HT1080 (cell line): ENCODE data around the gene NLRC3. TPM values are rescaled to one million over a fixed set of nuclear protein-coding genes. Genes with fewer than 3 reads are reported as not detected.

ENCODE experiments used
- DNase-seq: peaks from one replicate; pipeline ENCODE4 v3.0.0-alpha.2; 2015; ENCODE audit warnings: low read depth
- total RNA-seq: library from RNA; depleted of rRNA; stranded (reverse); fragments of >200 nt; shearing (Covaris generic); gene quantifications from 2 replicates; pipeline ENCODE4 v1.2.3, GENCODE V29; 2014

Gene NLRC3
- total RNA-seq, 1 experiment from 2014 or later, result 0.11 TPM

DNA sequence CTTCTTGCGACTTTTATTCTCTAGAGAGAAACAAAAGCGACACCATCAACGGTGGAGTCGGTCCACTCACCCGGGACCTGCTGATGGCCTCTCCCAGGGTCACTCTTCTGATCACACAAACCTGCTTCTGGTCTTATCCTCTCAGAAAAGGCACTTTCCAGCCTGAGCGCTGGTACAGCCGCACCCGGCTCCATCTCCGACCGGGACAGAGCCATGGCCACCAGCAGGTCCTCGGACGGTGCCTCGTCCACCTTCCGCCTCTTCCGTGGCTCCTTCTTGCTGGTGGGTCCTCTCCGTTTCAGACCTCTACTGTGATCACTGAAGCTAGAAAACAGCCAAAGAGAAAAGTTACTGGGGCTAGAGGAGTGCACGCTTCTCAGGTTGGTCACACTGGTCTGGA lies 20.5 kb upstream of the NLRC3 start:
- no peak for DNase-seq

DNA sequence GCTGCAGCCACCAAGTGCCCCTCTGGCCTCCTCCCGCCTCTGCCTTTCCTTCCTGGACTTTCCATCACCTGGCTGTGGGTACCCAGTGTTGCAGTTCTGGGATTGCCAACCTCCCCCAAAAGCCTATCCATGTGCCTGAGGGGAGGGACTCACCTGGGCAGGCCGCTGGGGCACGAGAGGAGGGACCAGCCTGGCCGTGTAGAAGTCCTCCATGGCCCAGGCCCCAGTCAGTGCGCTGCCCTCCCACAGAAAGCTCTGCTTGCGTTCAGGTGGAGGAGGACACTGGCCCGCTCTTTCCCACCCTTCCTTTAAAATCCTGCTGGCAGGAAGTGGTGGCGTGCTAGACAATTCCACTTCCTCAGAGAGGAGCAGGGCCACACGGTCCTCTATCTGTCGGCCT lies 20.0 kb upstream of the NLRC3 start:
- DNase-seq, result no peak

DNA sequence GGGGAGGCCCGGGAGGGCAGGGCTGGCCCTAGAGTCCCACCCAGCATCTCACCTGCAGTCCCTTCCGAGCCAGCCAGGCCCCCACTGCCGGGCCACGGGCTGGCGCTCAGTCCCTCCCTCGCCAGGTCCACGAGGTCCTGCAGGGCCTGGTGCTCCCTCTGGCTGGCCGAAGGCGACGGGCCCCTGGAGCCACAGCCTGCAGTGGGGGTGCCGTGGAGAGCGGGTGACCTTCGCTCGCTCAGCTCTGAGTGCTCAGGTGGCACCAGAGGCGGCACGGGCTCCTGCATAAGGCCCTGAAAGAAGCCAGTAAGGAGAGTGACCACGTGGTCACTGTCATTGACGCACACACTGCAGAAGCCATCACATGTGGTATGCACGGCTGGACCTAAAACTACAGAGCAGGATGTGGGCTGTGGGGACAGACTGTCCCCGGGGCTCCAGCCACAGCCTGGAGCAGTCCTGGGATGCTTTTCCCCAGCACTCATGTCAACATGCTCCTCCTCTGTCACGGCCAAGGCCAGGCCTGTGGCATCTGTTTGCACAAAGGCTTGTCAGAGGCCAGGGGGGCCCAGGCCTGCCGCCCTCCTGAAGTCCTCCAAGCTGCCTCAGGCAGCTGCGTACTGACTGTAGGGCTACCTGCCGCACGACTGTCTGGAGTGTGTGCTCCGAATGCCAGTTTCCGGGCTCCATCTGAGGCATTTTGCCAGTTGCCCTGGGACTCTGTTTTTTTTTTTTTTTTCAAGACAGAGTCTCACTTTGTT lies 19.1 kb upstream of the NLRC3 start:
- no peak for DNase-seq

DNA sequence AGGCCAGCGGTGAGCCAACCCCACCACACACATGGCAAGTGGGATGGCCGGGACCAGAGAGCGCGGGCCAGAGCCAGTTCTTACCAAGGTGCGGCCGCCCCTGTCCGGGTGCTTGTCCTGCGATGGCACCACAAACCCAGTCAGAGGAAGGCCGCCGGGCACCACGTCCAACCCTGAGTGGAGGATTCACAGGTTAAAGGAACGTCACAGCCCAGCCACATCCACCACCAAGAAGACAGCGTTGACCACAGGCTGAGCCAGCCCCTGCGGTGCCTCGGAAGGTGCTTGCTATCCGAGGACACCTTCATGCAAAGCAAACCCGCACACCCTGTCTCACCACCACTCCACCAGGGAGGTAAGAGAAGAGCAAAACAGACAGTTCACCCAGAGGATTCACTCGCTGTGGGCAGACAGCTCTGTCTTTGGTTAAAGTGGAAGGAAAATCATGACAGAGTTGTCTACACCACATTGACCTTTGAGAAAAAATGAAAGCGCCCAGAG lies 18.4 kb upstream of the NLRC3 start:
- no peak for DNase-seq

DNA sequence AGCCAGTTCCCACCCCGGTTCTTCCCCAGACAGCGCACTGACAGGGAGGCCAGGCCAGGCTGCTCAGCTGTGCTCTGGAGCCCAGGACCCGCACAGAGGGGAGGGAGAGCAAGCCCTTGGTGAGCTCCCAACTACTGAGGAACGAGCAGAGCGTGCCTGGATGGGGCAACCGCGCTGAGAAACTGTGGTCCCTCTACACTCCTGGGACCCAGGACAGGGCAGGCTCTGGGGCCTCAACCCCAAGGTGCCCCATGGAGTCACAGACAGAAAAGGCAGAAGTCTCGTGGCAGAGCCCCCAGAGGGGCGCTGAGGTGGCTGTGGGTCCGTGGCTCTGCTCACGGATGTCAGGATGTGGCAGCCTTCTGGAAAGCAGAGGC lies 17.9 kb upstream of the NLRC3 start:
- no peak for DNase-seq

DNA sequence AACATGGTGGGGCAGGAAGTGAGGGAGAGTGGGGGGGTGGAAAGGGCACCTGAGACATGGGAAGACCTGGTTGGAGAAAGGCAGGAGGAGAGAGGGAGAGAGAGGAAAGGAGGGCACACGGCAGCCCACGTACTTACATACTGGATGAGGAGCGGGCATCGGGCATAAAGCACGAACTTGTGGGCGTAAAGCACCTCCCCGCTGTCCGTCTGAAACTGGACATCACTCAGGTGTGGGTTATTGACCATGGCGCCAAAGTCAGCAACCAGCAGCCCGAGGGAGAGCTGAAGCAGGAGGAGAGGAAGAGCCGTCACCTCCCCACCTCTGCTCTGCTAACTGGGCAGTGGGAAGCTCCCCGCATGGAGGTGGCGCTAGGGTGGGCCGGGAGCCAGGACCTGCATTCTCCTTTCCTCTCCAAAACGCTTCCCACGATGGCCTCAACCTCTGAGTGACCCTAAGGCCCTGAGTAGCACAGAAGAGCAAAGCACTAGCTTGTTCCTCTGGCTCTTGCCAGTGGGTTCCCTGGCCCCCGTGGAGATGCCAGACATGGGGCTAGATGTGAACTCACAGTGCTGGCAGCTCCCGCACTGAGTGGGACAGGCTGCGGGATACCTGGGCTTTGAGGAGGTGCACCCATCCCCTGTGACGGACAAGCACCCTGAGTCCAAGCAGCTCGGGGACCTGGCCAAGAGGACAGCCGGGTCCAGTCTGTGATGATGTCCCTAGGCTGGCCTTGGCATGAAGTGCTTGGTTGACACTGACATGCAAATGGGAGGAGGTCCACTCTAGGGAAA lies 17.3 kb upstream of the NLRC3 start:
- DNase-seq, result no peak

DNA sequence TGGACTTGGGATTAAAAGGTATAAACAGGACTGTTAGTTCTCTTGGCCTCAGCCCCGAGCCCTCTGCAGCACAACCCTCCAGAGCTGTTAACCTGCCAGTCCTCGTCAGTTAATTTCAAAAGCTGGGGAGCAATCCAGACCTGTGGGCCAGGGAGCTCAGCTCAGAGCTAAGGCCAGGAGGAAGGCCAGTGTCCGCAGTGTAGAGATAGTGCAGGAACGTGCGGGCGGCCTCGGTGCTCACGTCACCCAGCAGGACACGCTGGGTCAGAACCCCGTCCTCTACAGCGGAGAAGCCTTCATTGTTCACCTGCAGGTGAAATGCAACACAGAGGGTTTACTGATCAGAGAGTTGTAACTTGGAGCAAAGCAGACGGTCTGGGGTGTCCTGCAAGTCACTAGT lies 15.4 kb upstream of the NLRC3 start:
- DNase-seq, result no peak

DNA sequence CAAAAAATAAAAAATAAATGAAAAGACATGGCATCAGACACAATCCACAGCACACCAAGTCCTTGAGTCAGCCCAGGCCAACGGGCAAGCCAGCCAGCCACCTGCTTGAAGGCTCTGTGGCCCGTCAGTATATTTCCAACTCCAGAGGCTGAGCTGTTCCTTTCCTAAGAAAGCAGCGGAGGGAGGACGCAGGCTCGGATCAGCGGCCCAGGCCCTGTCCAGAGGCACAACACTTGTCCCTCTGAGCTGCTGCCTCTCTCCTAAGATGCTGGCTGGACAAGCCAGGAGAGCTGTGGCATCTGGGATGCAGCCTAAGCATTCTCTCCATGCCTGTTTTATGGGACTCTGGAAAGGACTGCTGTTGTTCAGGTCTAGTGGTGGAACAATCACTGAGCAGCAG lies 14.8 kb upstream of the NLRC3 start:
- DNase-seq, result no peak

DNA sequence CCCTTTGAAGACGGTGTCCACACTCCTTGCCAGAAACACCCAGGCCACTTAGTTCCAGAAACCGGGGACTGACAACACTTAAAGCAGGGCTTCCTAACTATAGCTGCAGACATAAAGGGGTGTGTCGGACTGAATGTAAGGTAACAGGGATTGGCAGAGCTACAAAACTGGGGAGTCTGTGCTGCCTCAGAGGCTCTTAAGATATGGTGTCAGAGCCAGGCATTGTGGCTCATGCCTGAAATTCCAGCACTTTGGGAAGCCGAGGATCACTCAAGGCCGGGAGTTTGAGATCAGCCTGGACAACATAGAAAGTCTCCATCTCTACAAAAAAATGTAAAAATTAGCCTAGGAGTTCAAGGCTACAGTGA lies 14.2 kb upstream of the NLRC3 start:
- DNase-seq, result no peak

DNA sequence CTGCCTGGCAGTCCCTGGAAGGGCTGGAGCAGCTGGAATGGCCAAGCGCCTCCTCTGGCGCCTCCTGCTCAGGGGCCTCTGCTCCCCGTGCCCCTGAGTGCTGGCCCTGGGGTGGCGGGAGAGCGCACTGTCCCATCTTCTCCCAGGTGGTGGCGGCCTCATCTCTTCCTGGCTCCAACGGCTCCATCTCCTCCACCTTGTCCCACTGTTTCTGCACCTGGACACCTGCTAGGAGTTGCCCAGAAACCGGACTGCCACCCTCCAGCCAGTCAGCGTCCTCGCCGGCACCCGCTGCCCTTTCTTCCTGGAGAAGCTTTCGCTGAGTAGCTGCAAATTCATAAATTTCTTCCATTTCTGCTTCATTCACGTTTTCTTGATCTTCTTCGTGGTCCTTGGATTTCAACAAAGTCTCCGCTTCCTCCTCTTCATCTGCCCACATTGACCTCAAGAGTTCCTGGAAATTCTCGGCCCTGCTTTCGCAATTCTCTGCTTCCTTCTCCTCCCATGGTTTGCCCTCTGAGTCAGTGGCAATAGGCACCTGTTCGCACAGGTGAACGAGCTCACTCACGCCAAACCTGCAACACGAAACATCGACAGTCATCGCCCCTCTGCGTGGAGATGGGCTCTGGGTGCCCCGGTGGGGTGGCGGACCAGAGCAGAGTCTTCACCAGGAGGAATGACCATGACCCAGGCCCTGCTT lies 13.7 kb upstream of the NLRC3 start:
- DNase-seq, result no peak

DNA sequence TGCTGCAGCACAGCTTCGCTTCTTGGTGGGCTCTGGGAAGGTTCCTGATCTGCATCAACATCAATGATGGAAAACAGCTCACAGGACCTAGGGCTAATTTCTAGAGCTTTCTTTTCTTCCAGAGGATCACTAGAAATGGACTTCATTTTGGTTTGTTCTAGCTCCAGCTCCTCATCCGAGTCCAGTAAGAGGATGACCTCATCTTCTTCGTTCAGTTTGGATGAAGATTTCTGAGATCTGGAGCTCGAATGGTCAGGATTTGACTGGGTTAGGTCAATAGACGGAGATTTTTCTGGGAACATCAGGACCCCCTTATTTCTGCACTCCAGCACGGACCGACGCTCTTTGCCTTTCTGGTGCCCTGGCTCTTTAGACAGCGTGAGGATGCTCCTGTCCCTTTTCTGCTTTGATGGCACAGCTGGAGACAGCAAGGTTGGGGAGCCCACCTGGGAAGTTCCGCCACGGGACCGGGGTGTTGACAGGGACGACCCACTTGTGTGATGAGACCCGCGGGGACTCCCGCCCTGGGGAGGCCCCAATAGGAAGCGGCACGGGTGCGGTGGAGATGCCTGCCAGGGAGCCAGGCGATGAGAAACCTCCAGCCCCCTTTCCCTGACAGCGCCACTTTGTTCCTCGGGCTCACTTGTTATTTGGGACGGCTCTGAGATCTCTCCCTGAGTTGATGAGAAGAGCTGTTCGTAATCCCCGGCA lies 12.9 kb upstream of the NLRC3 start:
- DNase-seq, result no peak

DNA sequence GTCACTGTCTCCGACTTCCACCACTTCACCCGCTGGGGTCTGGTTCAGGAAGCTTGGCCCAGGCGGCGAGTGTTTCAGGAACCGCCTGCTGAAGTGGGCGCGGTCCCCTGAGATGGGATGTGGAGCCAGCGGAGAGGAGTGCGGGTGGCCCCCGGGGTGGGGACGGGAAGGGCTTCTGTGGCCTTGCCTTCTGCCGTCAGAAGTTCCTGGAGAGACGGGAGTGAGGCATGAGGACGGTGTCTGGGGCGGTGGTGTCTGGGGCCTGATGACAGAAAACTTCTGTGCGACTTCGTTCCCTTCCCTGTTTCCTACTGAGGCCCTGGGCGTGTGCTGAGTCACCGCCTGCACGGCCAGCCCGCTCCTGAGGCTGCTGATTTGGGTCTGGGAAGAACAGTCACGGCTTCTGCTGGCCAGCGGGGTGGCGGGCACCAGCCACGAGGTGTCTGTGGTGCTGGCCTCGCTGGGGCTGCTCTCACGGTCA lies 12.3 kb upstream of the NLRC3 start:
- DNase-seq, result no peak

DNA sequence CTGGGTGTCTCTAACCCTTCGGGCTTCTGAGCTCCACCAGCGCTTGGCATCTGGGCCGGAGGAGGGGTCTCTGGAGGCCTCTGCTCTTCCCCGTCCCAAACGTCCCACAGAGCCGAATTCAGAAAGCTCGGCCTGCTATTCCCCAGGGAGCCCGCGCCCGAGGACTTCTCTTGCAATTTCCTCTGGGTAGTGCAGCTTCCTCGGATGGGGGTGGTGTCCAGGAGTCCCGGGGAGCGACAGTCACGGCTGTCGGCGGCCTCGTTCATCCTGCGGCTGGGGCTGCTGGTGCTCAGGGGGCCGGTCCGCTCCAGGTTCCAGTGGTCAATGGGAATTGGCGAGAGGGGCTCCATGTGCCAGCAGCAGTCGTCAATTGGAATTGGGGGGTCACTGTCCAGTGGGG lies 11.8 kb upstream of the NLRC3 start:
- no peak for DNase-seq

DNA sequence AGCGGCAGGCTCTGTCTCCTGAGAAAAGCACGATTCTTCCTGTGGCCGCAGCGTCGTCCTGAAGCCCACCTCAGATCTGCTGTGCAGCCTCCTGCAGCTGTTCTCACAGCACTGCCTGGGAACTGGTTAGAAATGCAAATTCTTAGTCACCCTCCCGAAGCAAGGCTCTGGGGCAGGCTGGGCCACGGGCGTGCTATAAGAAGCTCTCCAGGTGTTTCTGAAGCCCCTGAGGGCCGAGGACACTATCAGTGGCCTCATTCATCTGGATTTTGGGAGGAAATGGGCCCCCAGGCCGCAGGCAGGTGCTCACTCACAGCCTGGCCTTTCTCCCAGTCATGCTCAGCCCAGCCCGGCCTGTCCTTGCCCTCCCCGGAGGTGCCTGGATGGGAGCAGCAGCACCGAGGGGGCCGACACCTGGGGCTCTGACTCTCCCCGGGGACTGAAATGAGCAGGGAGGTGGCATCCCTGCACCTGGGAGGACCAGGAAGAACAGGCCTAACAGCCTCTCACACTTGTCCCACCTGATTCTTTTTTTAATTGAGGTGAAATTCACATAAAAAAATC lies 10.4 kb upstream of the NLRC3 start:
- no peak for DNase-seq

DNA sequence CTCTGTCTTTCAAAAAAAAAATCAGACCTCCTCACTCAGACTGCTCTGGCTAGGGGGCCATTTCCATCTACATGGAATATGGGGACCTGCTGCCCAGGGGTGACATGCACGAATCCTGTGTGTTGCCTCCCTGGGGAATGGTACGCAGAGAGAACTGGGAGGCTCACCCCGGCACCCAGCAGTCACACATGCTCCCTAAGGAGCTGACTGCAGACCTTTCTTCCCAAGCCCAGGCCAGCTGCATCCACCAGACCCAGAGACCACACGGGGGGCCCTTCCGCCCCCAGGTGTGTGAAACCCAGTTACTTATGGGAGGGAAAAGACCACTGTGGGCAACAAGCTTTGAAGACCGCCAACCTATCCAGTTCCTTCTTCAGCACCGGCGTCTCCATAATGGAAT lies 7.2 kb upstream of the NLRC3 start:
- no peak for DNase-seq

DNA sequence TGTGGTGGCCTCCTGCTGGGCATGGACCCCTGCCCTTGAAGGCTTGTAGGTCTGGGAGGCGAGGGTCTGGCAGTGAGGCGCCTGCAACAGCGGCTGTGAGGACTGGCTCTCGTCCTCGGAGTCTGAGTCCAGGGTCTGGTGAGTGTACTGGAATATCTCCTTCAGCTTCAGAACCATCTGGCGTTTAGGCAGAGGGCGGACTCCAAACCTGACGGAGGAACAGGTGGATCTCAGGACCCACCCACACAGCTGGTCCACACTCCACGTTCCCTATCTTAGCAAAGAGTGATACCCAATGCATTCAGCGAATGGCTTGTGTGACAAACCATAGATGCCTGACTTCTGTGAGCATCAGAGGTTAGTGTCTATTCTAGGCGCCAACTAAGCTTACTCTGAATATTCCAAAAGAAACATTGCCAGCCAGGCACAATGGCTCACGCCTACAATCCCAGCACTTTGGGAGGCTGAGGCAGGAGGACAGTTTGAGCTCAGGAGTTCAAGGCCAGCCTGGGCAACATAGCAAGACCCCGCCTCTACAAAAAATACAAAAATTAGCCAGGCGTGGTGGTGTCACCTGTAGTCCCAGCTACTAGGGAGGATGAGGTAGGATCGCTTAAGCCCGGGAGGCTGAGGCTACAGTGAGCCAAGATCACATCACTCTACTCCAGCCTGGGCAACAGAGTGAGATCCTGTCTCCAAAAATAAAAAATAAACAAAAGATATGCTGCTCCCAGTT lies 6.3 kb upstream of the NLRC3 start:
- DNase-seq, result no peak

DNA sequence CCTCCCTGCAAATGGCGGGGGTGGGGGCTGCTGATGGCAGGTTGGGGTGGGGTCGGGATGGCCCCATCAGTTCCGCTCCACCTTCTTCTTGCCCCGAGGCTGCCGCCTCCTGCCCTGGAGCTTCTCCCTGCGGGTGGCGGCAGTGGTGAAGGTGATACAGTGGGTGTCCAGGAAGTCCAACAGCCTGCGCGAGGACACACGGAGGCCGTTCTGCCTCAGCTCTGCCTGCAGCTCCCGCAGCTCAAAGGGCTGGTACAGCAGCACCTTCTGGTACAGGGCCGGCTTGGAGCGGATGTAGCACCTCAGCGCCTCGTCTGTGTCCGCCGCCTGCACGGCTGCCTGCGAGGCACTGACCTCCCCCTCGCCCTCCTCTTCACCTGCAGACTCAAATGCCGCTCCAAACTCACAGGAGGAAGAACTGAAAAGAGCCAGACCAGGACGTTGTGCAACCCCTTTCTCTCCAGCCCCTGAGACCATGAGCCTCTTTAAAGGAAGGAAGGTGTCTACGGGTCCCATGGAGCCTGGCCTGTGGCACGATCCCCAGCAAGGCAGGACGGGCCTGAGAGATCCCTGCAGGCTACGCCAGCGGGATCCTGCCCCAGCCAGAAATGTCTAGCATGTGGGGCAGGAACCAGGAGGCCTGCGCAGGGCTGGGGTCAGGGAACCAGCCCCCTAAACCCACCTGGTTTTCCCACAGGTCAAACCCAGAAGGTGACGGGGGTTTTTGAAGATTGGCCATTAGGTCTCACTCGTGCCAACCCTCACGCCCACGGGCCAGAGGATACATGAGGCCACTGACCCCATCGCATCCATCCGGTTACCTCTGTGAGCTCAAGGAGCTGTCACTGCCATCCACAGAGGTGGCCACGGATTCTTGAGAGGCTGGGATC lies 5.3 kb upstream of the NLRC3 start:
- no peak for DNase-seq

DNA sequence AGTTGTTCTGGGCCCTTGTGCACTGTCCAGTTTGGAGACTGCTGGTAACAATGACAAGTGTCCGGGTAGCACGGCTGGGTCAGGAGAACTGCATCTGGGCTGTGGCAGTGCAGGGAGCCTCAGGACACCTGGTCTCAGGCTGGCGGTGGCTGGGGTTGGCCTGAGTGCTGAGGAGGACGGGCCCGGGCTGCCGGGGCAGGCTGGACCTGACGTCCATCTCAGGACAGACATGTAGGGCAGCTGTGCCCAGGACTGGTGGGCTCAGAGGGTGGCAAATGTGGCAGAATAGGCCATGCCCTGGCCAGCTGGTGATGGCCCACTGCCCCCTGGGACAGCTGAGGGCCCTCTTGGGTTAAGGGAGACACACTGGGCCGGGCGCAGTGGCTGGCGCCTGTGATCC lies 4.2 kb upstream of the NLRC3 start:
- DNase-seq, result no peak

DNA sequence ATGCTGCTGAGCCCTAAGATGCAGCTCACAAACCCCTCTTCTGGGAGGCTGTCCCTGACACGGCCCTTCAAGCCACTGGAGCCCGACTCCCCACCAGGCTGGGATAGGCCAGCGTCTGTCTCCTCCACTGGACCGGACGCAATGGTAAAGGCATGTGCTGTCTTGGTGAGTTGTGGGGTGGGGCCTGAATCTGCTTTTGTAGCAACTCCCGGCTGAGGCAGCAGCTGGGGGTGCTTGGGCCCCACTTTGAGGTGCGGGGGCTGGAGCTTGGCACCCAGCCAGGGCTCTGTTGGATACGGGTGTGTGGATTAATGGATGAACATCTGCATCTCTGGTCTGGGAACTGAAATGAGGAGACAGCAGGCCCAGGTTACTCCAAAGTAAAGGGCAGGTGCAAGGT lies 3.5 kb upstream of the NLRC3 start:
- DNase-seq, result no peak
